HG03103 (cell line): ENCODE data around the gene TMC3.

ENCODE experiments used
- ATAC-seq: cut with Tn5 transposase; IDR thresholded peaks from one replicate; pipeline ENCODE4 v1.9.1; 2021; ENCODE audit warnings: low read depth; ENCODE audit not compliant: unreplicated experiment

TMC3 gene

GRCh38 chr15:81282911-81283310 is 91.1 kb downstream of the TMC3 start:
- ATAC-seq, result no peak

- ATAC-seq, result no peak
These were observed 91.5 kb downstream of the TMC3 start for GRCh38 chr15:81282606-81282895.

GRCh38 chr15:81281766-81282605 is 92.0 kb downstream of the TMC3 start:
- ATAC-seq, result no peak

- no peak for ATAC-seq
These were observed 92.6 kb downstream of the TMC3 start for GRCh38 chr15:81281456-81281735.
